Endothelial cell of umbilical vein (primary cell): ENCODE results near the gene TMEM178B. TPM values are rescaled to one million over a fixed set of nuclear protein-coding genes. Genes with fewer than 3 reads are reported as not detected.

Source experiments
- BruUV-seq: library from RNA; stranded (reverse); fragments of 400-500 nt; replicated peaks from 2 replicates; lab custom pipeline; 2021; lab: Mats Ljungman, UMichigan
- CTCF ChIA-PET: fragments of 300-600, 350-600 bp; sonication (Branson Sonifier 250); formaldehyde crosslinking; loops from one replicate; lab custom pipeline; 2021; ENCODE audit warnings: antibody characterized with exemption, inconsistent platforms; lab: Charles Lee
- POLR2A ChIA-PET: fragments of 300-600, 350-600 bp; sonication (Branson Sonifier 250); formaldehyde crosslinking; loops from one replicate; lab custom pipeline; 2021; ENCODE audit warnings: antibody characterized with exemption, inconsistent platforms; lab: Charles Lee
- DNase-seq: peaks from one replicate; pipeline ENCODE4 v3.0.0-alpha.2; 2011; ENCODE audit warnings: low read depth, low spot score
- FAIRE-seq: peaks from 2 replicates; lab custom pipeline; 2011; peaks lifted over from hg19 to GRCh38; lab: Jason Lieb, UNC
- H2AFZ ChIP-seq: 2 replicates; pipeline ENCODE4 v1.6.0; 2012; ENCODE audit warnings: low read depth, low read length, control low read depth, inconsistent platforms
- H3K27ac ChIP-seq: 2 replicates; pipeline ENCODE4 v1.5.1; 2011; ENCODE audit warnings: low read depth, mild to moderate bottlenecking, control low read depth, low read length, moderate library complexity; ENCODE audit not compliant: insufficient read depth
- H3K27me3 ChIP-seq, 2 experiments: 2 replicates each; pipeline versions ENCODE4 v1.6.0 to v1.6.1; 2011; ENCODE audit warnings: low read length in 2 of 2, mixed read lengths in 1 of 2; ENCODE audit not compliant: control insufficient read depth in 2 of 2, insufficient read depth in 2 of 2
- H3K36me3 ChIP-seq, 2 experiments: 2 replicates in 1 of 2; 3 replicates in 1 of 2; pipeline ENCODE4 v1.5.1; 2011; ENCODE audit warnings: low read length in 2 of 2, mild to moderate bottlenecking in 1 of 2, moderate library complexity in 1 of 2; ENCODE audit not compliant: control insufficient read depth in 2 of 2, insufficient read depth in 2 of 2; ENCODE audit errors: extremely low read depth in 1 of 2
- H3K4me1 ChIP-seq: 3 replicates; pipeline ENCODE4 v1.5.1; 2011; ENCODE audit warnings: mild to moderate bottlenecking, low read length; ENCODE audit not compliant: control insufficient read depth, insufficient read depth; ENCODE audit errors: extremely low read depth
- H3K4me2 ChIP-seq: 2 replicates; pipeline ENCODE4 v1.6.1; 2011; ENCODE audit warnings: low read length, control low read depth, mixed read lengths; ENCODE audit not compliant: insufficient read depth
- H3K4me3 ChIP-seq, 3 experiments: fragments of 200-600 bp in 1 of 3; sonication (generic), shearing (Covaris generic) in 1 of 3; replicated peaks in 1 of 3; 2 replicates each; pipeline ENCODE4 v1.5.1; 2011 to 2016; ENCODE audit warnings: control low read depth in 3 of 3, low read length in 3 of 3, mild to moderate bottlenecking in 2 of 3, inconsistent platforms in 1 of 3, low read depth in 1 of 3, moderate library complexity in 1 of 3; ENCODE audit not compliant: insufficient read depth in 1 of 3
- H3K79me2 ChIP-seq: 2 replicates; pipeline ENCODE4 v1.6.0; 2012; ENCODE audit warnings: low read length, inconsistent platforms; ENCODE audit not compliant: control insufficient read depth, insufficient read depth
- H3K9ac ChIP-seq: replicated peaks from 2 replicates; pipeline ENCODE3; 2011; ENCODE audit warnings: low read length, control low read depth; ENCODE audit not compliant: insufficient read depth; ENCODE audit errors: extremely low read depth
- H3K9me1 ChIP-seq: replicated peaks from 3 replicates; pipeline ENCODE4 v1.6.0; 2011; ENCODE audit warnings: mild to moderate bottlenecking, low read length; ENCODE audit not compliant: control insufficient read depth, insufficient read depth; ENCODE audit errors: extremely low read depth
- H3K9me3 ChIP-seq: replicated peaks from 2 replicates; pipeline ENCODE4 v1.5.1; 2012; ENCODE audit warnings: low read length, inconsistent platforms; ENCODE audit not compliant: control insufficient read depth, insufficient read depth
- H4K20me1 ChIP-seq: replicated peaks from 2 replicates; pipeline ENCODE3; 2011; ENCODE audit warnings: mild to moderate bottlenecking, low read length; ENCODE audit not compliant: control insufficient read depth, insufficient read depth; ENCODE audit errors: extremely low read depth
- EZH2 ChIP-seq: IDR thresholded peaks from 2 replicates; pipeline ENCODE4 v1.6.1; 2012; ENCODE audit warnings: borderline replicate concordance, low read depth, mild to moderate bottlenecking, moderate library complexity, low read length, inconsistent platforms; ENCODE audit not compliant: severe bottlenecking
- FOS ChIP-seq: IDR thresholded peaks from 2 replicates; pipeline ENCODE4 v1.6.1; 2011; ENCODE audit warnings: mild to moderate bottlenecking, low read length, moderate library complexity, borderline replicate concordance; ENCODE audit not compliant: insufficient read depth
- GATA2 ChIP-seq: IDR thresholded peaks from 2 replicates; pipeline ENCODE4 v1.7.0; 2011; ENCODE audit warnings: low read depth, mild to moderate bottlenecking, moderate library complexity, mixed read lengths, low read length; ENCODE audit not compliant: insufficient read length, insufficient read depth
- JUN ChIP-seq: IDR thresholded peaks from 2 replicates; pipeline ENCODE4 v1.6.1; 2011; ENCODE audit warnings: borderline replicate concordance, low read depth; ENCODE audit not compliant: insufficient read length, insufficient read depth
- MYC ChIP-seq: IDR thresholded peaks from one replicate; pipeline ENCODE4 v1.6.1; 2011; ENCODE audit warnings: mild to moderate bottlenecking, low read depth, low read length
- POLR2A ChIP-seq: IDR thresholded peaks from 2 replicates; pipeline ENCODE4 v1.6.1; 2012; ENCODE audit warnings: low read depth, mild to moderate bottlenecking, control low read depth, low read length
- POLR2AphosphoS5 ChIP-seq: IDR thresholded peaks from 2 replicates; pipeline ENCODE4 v1.6.1; 2012; ENCODE audit warnings: low read depth, mild to moderate bottlenecking, control low read depth, low read length, moderate library complexity; ENCODE audit not compliant: insufficient read depth
- dilution Hi-C: fragments of 300-500 bp; cut with MboI; formaldehyde crosslinking; loops from one replicate; pipeline ENCODE4 v1.15.0; 2019; ENCODE audit warnings: low sequenced_read_pairs; ENCODE audit not compliant: extremely low pct_ligation_motif_present
- intact Hi-C: fragments of 100-400 bp; cut with micrococcal nuclease; formaldehyde crosslinking; loops from one replicate; pipeline ENCODE4 v1.10.0; 2022
- polyA plus RNA-seq, 4 experiments: library from polyadenylated mRNA; depleted of rRNA in 3 of 4; stranded (reverse) in 3 of 4; unstranded in 1 of 4; fragments of >200 nt; gene quantifications; 2 replicates each; pipeline versions ENCODE4 v1.2.1 to v1.2.3, GENCODE V29; 2011 to 2012; ENCODE audit warnings: missing spikeins in 1 of 4
- total RNA-seq: library from RNA; stranded (reverse); gene quantifications from 2 replicates; pipeline ENCODE4 v1.2.3, GENCODE V29; 2021
- TF ChIP-seq, protein P1 (sequence below), 2 donors: IDR thresholded peaks; 1 replicate in 1 of 2; 2 replicates in 1 of 2; pipeline ENCODE4 v1.5.1; 2011; ENCODE audit warnings: low read length in 2 of 2, mild to moderate bottlenecking in 2 of 2, moderate library complexity in 2 of 2, control low read depth in 1 of 2, inconsistent platforms in 1 of 2, low read depth in 1 of 2; ENCODE audit not compliant: insufficient read depth in 1 of 2; ENCODE audit errors: extremely low read depth in 1 of 2
- TF ChIP-seq, protein P2 (sequence below): IDR thresholded peaks from 2 replicates; pipeline ENCODE4 v1.6.1; 2011; ENCODE audit not compliant: insufficient read depth, insufficient read length

TMEM178B gene
- total and polyA plus RNA-seq, 2 donors (not counting 3 experiments of a cell fraction or from before 2014, with no cell fraction given): not detected

DNA sequence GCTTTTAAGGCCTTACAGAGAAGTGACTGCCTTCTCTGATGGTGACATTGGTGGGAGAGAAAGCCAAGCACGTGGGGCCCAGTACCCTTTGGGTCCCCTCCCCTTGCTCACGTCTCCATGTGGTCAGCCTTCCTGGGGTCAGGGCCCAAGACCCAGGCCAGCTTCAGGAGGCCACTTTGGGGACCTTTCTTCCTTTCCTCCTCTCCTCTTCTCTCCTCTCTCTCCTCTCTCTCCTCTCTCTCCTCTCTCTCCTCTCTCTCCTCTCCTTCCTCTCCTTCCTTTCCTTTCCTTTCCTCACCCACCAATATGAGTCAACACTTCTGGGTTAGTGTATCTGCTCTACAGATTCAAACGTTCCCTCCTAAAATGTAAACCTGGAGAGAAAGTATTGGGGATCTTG is 380.5 kb downstream of the TMEM178B start:
- dilution Hi-C loops (no loop called here), intact Hi-C loops (no loop called here)
- TF ChIP-seq JUN (no peak), POLR2AphosphoS5 (no peak), GATA2 (no peak), MYC (no peak), EZH2 (no peak), POLR2A (no peak), FOS (no peak)
- TF ChIP-seq, protein P1, sequence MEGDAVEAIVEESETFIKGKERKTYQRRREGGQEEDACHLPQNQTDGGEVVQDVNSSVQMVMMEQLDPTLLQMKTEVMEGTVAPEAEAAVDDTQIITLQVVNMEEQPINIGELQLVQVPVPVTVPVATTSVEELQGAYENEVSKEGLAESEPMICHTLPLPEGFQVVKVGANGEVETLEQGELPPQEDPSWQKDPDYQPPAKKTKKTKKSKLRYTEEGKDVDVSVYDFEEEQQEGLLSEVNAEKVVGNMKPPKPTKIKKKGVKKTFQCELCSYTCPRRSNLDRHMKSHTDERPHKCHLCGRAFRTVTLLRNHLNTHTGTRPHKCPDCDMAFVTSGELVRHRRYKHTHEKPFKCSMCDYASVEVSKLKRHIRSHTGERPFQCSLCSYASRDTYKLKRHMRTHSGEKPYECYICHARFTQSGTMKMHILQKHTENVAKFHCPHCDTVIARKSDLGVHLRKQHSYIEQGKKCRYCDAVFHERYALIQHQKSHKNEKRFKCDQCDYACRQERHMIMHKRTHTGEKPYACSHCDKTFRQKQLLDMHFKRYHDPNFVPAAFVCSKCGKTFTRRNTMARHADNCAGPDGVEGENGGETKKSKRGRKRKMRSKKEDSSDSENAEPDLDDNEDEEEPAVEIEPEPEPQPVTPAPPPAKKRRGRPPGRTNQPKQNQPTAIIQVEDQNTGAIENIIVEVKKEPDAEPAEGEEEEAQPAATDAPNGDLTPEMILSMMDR (IDR thresholded peaks at IDR 0.05; ENCODE audit: extremely low read depth in 1 of 2, insufficient read depth in 1 of 2, low read depth in 1 of 2, low read length in 2 of 2): no peak
- TF ChIP-seq, protein P2, sequence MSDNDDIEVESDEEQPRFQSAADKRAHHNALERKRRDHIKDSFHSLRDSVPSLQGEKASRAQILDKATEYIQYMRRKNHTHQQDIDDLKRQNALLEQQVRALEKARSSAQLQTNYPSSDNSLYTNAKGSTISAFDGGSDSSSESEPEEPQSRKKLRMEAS: no peak
- no peaks in the 10 kb centered on the region for H3K9me3 ChIP-seq
- no peaks in the 10 kb centered on the region for H3K9me1 ChIP-seq
- ChIA-PET POLR2A (no interaction called here), CTCF (no interaction called here)
- H3K9ac ChIP-seq: no peak overlapping the region
- H3K27ac ChIP-seq: no peak overlapping the region
- H3K36me3 ChIP-seq: no peaks in the 10 kb centered on the region
- DNase-seq: no peak
- H3K79me2 ChIP-seq: no peaks in the 10 kb centered on the region
- H2AFZ ChIP-seq: no peak overlapping the region
- BruUV-seq: no TSS peak
- no peaks in the 10 kb centered on the region for H3K27me3 ChIP-seq
- H3K4me3 ChIP-seq: no peak overlapping the region
- FAIRE-seq: no peak
- no peaks in the 10 kb centered on the region for H4K20me1 ChIP-seq
- H3K4me2 ChIP-seq: no peak overlapping the region
- no peaks in the 10 kb centered on the region for H3K4me1 ChIP-seq
